HAP-1 (cell line): ENCODE results near the gene BRCA2.
A peak's percentile ranks its signal among the peaks of the same experiment; 100 is the strongest.

ENCODE experiments used
- DNase-seq, 2 experiments: peaks; one replicate each; pipeline ENCODE4 v3.0.0-alpha.2; 2016 to 2020; ENCODE audit warnings: low spot score in 2 of 2
- H3K27me3 ChIP-seq: fragments of 250-450 bp; sonication (Bioruptor Pico); 2 replicates; pipeline ENCODE4 v1.5.1; 2020; ENCODE audit warnings: low read depth, mild to moderate bottlenecking, moderate library complexity
- H3K36me3 ChIP-seq: fragments of 250-450 bp; sonication (Bioruptor Pico); replicated peaks from 2 replicates; pipeline ENCODE4 v1.5.1; 2020; ENCODE audit warnings: mild to moderate bottlenecking
- H3K4me1 ChIP-seq: fragments of 250-450 bp; sonication (Bioruptor Pico); 2 replicates; pipeline ENCODE4 v1.5.1; 2020; ENCODE audit warnings: mild to moderate bottlenecking
- H3K4me3 ChIP-seq: fragments of 250-450 bp; sonication (Bioruptor Pico); 2 replicates; pipeline ENCODE4 v1.5.1; 2020; ENCODE audit warnings: mild to moderate bottlenecking, moderate library complexity
- H3K9me3 ChIP-seq: fragments of 250-450 bp; sonication (Bioruptor Pico); 2 replicates; pipeline ENCODE4 v1.5.1; 2020; ENCODE audit warnings: mild to moderate bottlenecking, moderate library complexity
- in situ Hi-C: fragments of 300-500 bp; cut with MboI; formaldehyde crosslinking; loops from 3 replicates; pipeline ENCODE4 v1.14.3; 2020; ENCODE audit warnings: low sequenced_read_pairs, inconsistent platforms, mixed read lengths

Gene BRCA2

DNA sequence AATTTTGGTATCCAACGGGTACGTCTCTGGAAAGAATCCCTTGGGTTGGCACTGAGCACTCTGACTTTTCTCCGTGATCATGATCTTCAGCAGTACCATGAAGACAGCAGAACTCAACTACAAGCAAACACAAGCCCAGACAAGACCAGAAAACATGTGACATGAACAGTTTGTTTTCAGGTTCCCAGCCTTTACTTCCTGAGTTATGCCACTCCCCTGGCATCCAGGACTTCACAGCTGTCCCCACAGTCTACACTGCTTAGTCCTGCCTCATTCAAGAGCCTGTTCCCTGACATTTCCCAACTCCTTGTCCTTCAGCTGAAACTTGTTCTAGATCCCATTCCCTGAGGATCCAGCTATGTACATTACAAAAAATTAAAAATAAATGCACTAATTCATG is 117.5 kb downstream of the BRCA2 start:
- no peak for DNase-seq

DNA sequence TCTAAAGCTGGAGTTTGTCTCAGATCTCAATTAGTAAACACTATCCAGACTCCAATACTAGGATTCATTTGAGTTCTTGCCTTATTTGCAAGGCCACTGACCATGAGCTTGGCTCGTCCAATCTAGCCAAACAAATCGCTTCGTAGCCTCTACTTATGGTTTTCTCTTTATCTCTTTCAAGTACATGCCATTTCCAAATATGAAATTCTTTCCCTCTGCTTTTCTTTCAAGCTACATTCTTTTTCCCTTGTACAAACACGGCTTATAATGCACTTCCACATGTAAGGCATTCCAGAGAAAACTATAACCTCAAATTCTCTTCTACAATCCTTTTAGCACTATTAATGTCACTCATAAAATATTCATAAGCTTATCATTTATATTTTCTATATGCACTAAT is 123.6 kb downstream of the BRCA2 start:
- no peak overlapping the region for H3K4me3 ChIP-seq
- no peaks in the 10 kb centered on the region for H3K4me1 ChIP-seq
- in situ Hi-C loops: no loop called here
- H3K9me3 ChIP-seq: no peaks in the 10 kb centered on the region
- DNase-seq: no peak
- no peaks in the 10 kb centered on the region for H3K36me3 ChIP-seq
- no peaks in the 10 kb centered on the region for H3K27me3 ChIP-seq

More for the DNA sequence above, 117.5 kb downstream of the BRCA2 start:
- in situ Hi-C loops: no loop called here
- Histone ChIP-seq H3K9me3 (no peaks in the 10 kb centered on the region), H3K4me1 (peaks cover 4% of the 10 kb centered on the region; the same call in 1 of the 2 replicates), H3K4me3 (no peak overlapping the region), H3K27me3 (no peaks in the 10 kb centered on the region), H3K36me3 (no peaks in the 10 kb centered on the region)

DNA sequence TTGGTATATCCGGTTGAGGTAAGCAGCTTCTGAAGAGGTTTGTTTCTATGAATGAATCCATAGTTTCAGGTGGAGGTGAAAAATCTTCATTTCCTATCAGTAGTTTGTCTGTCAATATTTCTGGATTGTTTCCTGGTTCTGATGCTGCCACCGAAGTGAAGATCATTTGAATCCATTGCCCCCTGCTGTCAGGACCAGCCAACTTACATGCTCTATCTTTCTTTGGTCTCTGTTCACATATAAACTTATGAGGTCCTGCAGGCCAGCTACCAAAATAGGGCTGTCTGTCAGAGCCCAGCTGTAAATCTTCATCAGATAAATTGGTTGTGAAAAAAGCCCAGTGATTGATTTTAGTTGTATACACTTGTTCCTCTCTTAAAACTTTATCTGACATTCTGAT is 127.8 kb downstream of the BRCA2 start:
- peak; percentile 17 to 57 for DNase-seq
- Histone ChIP-seq H3K27me3 (no peaks in the 10 kb centered on the region), H3K9me3 (no peaks in the 10 kb centered on the region), H3K4me3 (no peak overlapping the region), H3K4me1 (peaks cover 10% of the 10 kb centered on the region), H3K36me3 (no peaks in the 10 kb centered on the region)
- in situ Hi-C loops: no loop called here

DNA sequence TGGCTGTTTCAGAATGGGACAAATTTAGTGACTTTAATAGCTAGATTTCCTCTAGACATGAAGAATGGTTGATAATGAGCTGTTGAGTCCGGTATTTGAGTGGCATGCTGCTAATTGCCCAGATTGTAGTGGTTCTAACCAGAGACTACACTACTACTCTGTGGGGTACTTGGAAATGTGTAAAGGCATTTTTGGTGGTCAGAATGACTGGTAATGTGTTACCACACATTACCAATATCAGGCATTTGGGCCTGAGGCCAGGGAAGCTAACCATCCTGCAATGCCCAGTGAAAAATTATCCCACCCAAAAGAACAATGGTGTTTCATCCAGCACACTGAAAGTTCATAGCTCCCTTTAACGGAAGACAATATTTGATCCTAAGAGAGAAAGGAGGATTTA is 130.2 kb downstream of the BRCA2 start:
- in situ Hi-C loops: no loop called here
- H3K9me3 ChIP-seq: no peaks in the 10 kb centered on the region
- no peak for DNase-seq
- H3K27me3 ChIP-seq: no peaks in the 10 kb centered on the region
- H3K4me3 ChIP-seq: no peak overlapping the region
- no peaks in the 10 kb centered on the region for H3K36me3 ChIP-seq
- peaks cover 12% of the 10 kb centered on the region for H3K4me1 ChIP-seq

DNA sequence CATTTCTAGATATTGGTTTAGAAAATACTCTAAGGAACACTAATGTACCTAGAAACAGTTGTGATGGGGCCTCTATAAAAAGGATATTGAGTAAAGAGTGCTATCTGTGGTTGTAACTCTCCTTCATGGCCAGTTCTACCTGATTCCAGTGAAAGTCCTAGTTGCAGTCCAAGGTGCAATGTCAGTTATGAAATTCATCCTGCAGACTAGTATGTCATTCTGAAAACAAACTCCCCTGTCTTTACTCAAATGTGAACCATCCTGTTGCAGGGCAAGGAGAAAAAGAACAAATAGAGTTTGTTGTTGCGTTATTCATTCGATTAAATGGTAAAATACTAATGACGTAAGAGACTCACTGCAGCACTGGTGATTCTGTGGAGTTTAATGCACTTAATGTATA is 130.9 kb downstream of the BRCA2 start:
- H3K4me1 ChIP-seq: peaks cover 12% of the 10 kb centered on the region
- H3K4me3 ChIP-seq: no peak overlapping the region
- no peak for DNase-seq
- no peaks in the 10 kb centered on the region for H3K36me3 ChIP-seq
- H3K27me3 ChIP-seq: no peaks in the 10 kb centered on the region
- no peaks in the 10 kb centered on the region for H3K9me3 ChIP-seq
- in situ Hi-C loops: no loop called here

DNA sequence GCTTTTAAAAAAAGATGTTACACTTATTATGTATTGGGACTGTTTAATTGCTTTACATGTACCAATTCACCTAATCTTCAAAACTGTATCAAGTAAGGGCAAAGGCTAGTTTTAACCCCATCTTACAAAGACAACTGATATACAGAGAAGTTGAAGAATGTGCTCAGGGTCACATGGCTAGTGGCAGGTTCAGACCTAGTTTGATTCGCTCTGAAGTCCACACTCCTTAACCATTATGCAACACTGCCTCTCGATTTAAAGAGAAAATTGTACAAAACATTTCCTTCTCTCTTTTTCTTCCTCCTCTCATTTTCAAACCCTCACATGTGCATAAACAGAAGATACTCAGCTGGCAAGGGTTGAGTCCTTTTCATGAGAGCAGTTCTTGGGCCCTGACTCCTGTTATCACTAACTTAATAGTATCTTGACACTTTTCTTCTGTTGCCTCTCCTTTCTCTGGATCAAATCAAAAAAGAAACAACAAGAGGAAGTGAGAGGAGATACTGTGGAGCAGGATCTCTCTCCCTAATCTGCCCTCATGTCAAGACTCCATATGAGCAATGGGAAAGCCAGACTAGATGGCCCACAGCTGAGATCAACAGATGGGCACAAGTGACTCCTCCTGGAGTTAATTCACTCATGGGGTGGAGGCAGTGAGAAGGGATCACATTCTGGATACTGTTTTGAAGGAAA is 131.6 kb downstream of the BRCA2 start:
- H3K9me3 ChIP-seq: no peaks in the 10 kb centered on the region
- DNase-seq: no peak
- in situ Hi-C loops: no loop called here
- no peaks in the 10 kb centered on the region for H3K36me3 ChIP-seq
- peaks cover 12% of the 10 kb centered on the region for H3K4me1 ChIP-seq
- H3K4me3 ChIP-seq: no peak overlapping the region
- no peaks in the 10 kb centered on the region for H3K27me3 ChIP-seq

DNA sequence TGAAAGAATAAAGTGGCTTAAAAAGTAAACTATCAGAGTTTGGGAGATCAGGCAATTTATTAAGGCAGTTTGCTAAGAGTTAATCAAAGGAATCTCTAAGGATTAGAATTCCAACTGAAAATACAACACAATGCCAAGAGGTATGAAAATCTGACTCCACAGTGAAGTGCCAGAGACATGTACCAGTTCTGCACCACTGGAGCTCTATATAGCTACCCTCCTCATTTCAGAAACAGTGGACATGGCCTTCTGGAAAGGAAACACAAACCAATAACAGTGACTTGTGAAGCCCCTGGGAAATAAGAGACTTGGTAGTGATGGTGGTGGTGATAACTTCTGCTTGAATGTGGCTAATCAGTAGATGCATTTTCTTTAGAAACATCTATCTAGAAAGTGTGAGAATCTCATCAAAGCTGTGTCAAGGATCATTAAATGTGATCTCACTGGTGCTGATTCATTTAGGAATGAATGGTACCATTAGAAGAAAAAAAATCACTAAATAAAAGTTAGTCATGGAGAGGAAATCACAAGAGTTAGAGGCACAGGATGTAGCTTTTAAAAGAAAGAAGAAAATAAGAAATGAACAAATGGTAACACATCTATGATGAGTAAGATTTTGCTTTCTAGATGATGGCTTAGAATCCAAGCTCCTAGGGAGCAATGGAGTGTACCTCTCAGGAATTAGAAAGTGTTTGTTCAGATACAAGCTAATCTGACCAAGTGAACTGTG is 132.8 kb downstream of the BRCA2 start:
- H3K36me3 ChIP-seq: no peaks in the 10 kb centered on the region
- DNase-seq: no peak
- in situ Hi-C loops: no loop called here
- H3K27me3 ChIP-seq: no peaks in the 10 kb centered on the region
- H3K4me3 ChIP-seq: no peak overlapping the region
- H3K9me3 ChIP-seq: no peaks in the 10 kb centered on the region; the same call in 1 of the 2 replicates
- H3K4me1 ChIP-seq: peaks cover 12% of the 10 kb centered on the region

DNA sequence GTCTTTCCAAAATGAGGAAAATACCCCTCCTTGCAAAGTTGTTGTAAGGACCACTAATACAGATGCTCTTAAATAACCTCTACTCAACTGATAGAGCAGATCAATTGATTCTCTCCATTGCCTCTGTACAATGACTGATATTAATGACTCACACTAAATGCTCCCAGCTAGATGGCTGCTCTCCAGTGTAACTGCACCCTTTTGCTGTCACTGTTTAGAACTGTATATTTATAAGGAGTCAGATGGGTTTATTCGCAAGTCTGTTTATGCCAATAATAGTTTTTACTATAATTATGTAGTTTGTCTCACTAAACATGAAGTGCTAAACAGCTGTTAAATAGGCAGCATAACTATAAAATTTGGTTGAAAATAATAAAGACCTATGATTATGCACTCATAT is 133.7 kb downstream of the BRCA2 start:
- in situ Hi-C loops: no loop called here
- Histone ChIP-seq H3K4me3 (no peak overlapping the region), H3K4me1 (peaks cover 12% of the 10 kb centered on the region), H3K9me3 (no peaks in the 10 kb centered on the region; the same call in 1 of the 2 replicates), H3K36me3 (no peaks in the 10 kb centered on the region), H3K27me3 (no peaks in the 10 kb centered on the region)
- no peak for DNase-seq
